Endothelial cell of umbilical vein (primary cell): ENCODE measurements around the gene CCDC97.

Experiments
- CTCF ChIP-seq, 2 donors: IDR thresholded peaks; 1 replicate in 1 of 2; 2 replicates in 1 of 2; pipeline ENCODE4 v1.5.1; 2011; ENCODE audit warnings: low read length in 2 of 2, mild to moderate bottlenecking in 2 of 2, moderate library complexity in 2 of 2, control low read depth in 1 of 2, inconsistent platforms in 1 of 2, low read depth in 1 of 2; ENCODE audit not compliant: insufficient read depth in 1 of 2; ENCODE audit errors: extremely low read depth in 1 of 2
- EZH2 ChIP-seq: IDR thresholded peaks from 2 replicates; pipeline ENCODE4 v1.6.1; 2012; ENCODE audit warnings: borderline replicate concordance, low read depth, mild to moderate bottlenecking, moderate library complexity, low read length, inconsistent platforms; ENCODE audit not compliant: severe bottlenecking
- FOS ChIP-seq: IDR thresholded peaks from 2 replicates; pipeline ENCODE4 v1.6.1; 2011; ENCODE audit warnings: mild to moderate bottlenecking, low read length, moderate library complexity, borderline replicate concordance; ENCODE audit not compliant: insufficient read depth
- GATA2 ChIP-seq: IDR thresholded peaks from 2 replicates; pipeline ENCODE4 v1.7.0; 2011; ENCODE audit warnings: low read depth, mild to moderate bottlenecking, moderate library complexity, mixed read lengths, low read length; ENCODE audit not compliant: insufficient read length, insufficient read depth
- JUN ChIP-seq: IDR thresholded peaks from 2 replicates; pipeline ENCODE4 v1.6.1; 2011; ENCODE audit warnings: borderline replicate concordance, low read depth; ENCODE audit not compliant: insufficient read length, insufficient read depth
- MYC ChIP-seq: IDR thresholded peaks from one replicate; pipeline ENCODE4 v1.6.1; 2011; ENCODE audit warnings: mild to moderate bottlenecking, low read depth, low read length
- POLR2A ChIP-seq: IDR thresholded peaks from 2 replicates; pipeline ENCODE4 v1.6.1; 2012; ENCODE audit warnings: low read depth, mild to moderate bottlenecking, control low read depth, low read length
- POLR2AphosphoS5 ChIP-seq: IDR thresholded peaks from 2 replicates; pipeline ENCODE4 v1.6.1; 2012; ENCODE audit warnings: low read depth, mild to moderate bottlenecking, control low read depth, low read length, moderate library complexity; ENCODE audit not compliant: insufficient read depth
- TF ChIP-seq, protein P1 (sequence below): IDR thresholded peaks from 2 replicates; pipeline ENCODE4 v1.6.1; 2011; ENCODE audit not compliant: insufficient read depth, insufficient read length

DNA sequence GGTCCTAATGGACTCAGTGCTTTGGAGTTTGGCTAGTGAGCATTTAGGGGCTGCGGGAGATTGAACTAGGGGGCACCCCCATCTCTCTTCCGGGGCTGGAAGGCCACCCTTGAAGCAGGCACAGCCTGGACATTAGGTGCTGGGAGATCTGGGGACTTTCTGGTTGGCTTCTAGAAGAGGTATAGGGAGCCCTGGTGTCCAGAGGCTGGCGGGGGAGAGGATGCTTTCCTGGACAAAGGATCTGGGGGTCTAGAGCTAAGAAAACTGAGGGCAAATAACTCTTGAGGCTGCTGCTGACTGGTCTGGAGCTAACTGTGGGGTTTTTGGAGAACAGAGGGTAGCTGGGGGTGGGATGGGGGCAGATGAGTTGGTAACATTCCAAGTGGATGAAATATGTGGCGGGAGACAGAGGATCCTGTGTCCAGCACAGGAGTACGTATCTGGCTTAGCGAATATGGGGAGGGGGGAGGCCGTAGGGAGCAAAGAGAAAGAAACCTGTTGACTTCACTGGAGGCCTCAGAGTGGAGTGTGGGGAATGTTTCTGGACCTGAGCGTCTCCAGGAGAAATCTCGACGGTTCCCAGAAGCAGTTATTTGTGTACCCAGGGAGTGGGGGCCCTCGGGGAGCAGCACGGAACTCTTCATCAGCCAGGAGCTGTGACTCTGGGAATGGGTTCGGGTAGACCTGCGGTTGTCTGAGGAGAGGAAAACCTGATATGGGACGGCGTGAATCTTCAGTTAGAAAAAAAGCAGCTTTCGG, 44.4 kb upstream of the CCDC97 start:
- TF ChIP-seq POLR2A: no peak
- no peak for TF ChIP-seq EZH2
- TF ChIP-seq CTCF (IDR thresholded peaks at IDR 0.05; ENCODE audit: extremely low read depth in 1 of 2, insufficient read depth in 1 of 2, low read depth in 1 of 2, low read length in 2 of 2): no peak
- TF ChIP-seq MYC: no peak
- TF ChIP-seq FOS: no peak
- peak; percentile 8 for TF ChIP-seq POLR2AphosphoS5
- TF ChIP-seq, protein P1, sequence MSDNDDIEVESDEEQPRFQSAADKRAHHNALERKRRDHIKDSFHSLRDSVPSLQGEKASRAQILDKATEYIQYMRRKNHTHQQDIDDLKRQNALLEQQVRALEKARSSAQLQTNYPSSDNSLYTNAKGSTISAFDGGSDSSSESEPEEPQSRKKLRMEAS: no peak
- no peak for TF ChIP-seq GATA2
- no peak for TF ChIP-seq JUN
